LHCN-M2 (cell line): ENCODE data around the gene ZNF169. TPM values are rescaled to one million over a fixed set of nuclear protein-coding genes. Genes with fewer than 3 reads are reported as not detected.
A peak's percentile ranks its signal among the peaks of the same experiment; 100 is the strongest.
"Not testable (repeated sequence)": the region's sequence is repeated elsewhere in the genome, so short reads cannot be mapped to it uniquely, and the experiment has no call there.

ENCODE experiments used
- DNase-seq: peaks from one replicate; pipeline ENCODE4 v3.0.0-alpha.2; 2012; ENCODE audit warnings: low read depth
- total RNA-seq: library from RNA; depleted of rRNA; stranded (reverse); fragments of >200 nt; gene quantifications from 2 replicates; pipeline ENCODE4 v1.2.3, GENCODE V29; 2014

The ZNF169 gene
- total RNA-seq, 1 experiment from 2014 or later: 3.7 TPM

- DNase-seq: no peak
Measured at GRCh38 chr9:94286116-94286515, 27.0 kb downstream of the ZNF169 start.

- no peak for DNase-seq
Measured at GRCh38 chr9:94287877-94288513, 28.9 kb downstream of the ZNF169 start.

GRCh38 chr9:94289691-94290090 lies 30.6 kb downstream of the ZNF169 start:
- DNase-seq: peak; percentile 16

GRCh38 chr9:94298949-94299599 lies 40.0 kb downstream of the ZNF169 start:
- no peak for DNase-seq

- DNase-seq: no peak
Measured at GRCh38 chr9:94300470-94301301, 41.6 kb downstream of the ZNF169 start.

GRCh38 chr9:94301583-94301982 lies 42.5 kb downstream of the ZNF169 start:
- no peak for DNase-seq

- no peak for DNase-seq
Measured at GRCh38 chr9:94302426-94302825, 43.3 kb downstream of the ZNF169 start.

- no peak for DNase-seq
Measured at GRCh38 chr9:94303321-94303720, 44.2 kb downstream of the ZNF169 start.

GRCh38 chr9:94315034-94315984 lies 56.2 kb downstream of the ZNF169 start:
- DNase-seq: not testable (repeated sequence)

GRCh38 chr9:94316236-94316635 lies 57.1 kb downstream of the ZNF169 start:
- DNase-seq: not testable (repeated sequence)

- DNase-seq: not testable (repeated sequence)
Measured at GRCh38 chr9:94317949-94318657, 59.0 kb downstream of the ZNF169 start.

- DNase-seq: not testable (repeated sequence)
Measured at GRCh38 chr9:94322342-94322940, 63.3 kb downstream of the ZNF169 start.

GRCh38 chr9:94323153-94323798 lies 64.2 kb downstream of the ZNF169 start:
- DNase-seq: not testable (repeated sequence)

- DNase-seq: not testable (repeated sequence)
Measured at GRCh38 chr9:94325583-94325982, 66.5 kb downstream of the ZNF169 start.

- DNase-seq: not testable (repeated sequence)
Measured at GRCh38 chr9:94328544-94328943, 69.4 kb downstream of the ZNF169 start, which contains the start of gene NUTM2F. NUTM2F (minus strand) TSS chr9:94328644; CDS start chr9:94328623, 21 bp downstream.

GRCh38 chr9:94336445-94336844 lies 77.3 kb downstream of the ZNF169 start:
- DNase-seq: not testable (repeated sequence)

GRCh38 chr9:94338723-94339122 lies 79.6 kb downstream of the ZNF169 start:
- not testable (repeated sequence) for DNase-seq

- not testable (repeated sequence) for DNase-seq
Measured at GRCh38 chr9:94339657-94340056, 80.6 kb downstream of the ZNF169 start.

GRCh38 chr9:94340750-94341149 lies 81.7 kb downstream of the ZNF169 start:
- not testable (repeated sequence) for DNase-seq
